Activated CD4-positive, alpha-beta T cell treated with anti-CD3 and anti-CD28 coated beads, Interleukin-2, Interleukin-6, amounts not matched to agents 100 ng/mL and 50 ng/mL, durations not matched to agents 16 hours and 8 hours (primary cell): ENCODE results near the gene TCTN2.

Experiments
- DNase-seq: peaks from one replicate; pipeline ENCODE4 v3.0.0-alpha.2; 2020

Gene TCTN2

GRCh38 chr12:123690191-123690840 is 19.4 kb downstream of the TCTN2 start:
- no peak for DNase-seq

GRCh38 chr12:123696207-123696606 is 25.3 kb downstream of the TCTN2 start:
- no peak for DNase-seq

GRCh38 chr12:123696646-123697045 is 25.7 kb downstream of the TCTN2 start:
- DNase-seq = no peak

- DNase-seq = no peak
Measured at GRCh38 chr12:123705935-123706334, 35.0 kb downstream of the TCTN2 start.

GRCh38 chr12:123707466-123707865 is 36.6 kb downstream of the TCTN2 start:
- no peak for DNase-seq

- DNase-seq = peak; percentile 16
Measured at GRCh38 chr12:123712780-123713319, 41.9 kb downstream of the TCTN2 start.

GRCh38 chr12:123713398-123713797 is 42.5 kb downstream of the TCTN2 start:
- DNase-seq = peak; percentile 42

GRCh38 chr12:123713823-123714585 is 43.1 kb downstream of the TCTN2 start:
- peak; percentile 53 for DNase-seq

GRCh38 chr12:123715195-123715594 is 44.3 kb downstream of the TCTN2 start:
- DNase-seq = peak; percentile 63

- no peak for DNase-seq
Measured at GRCh38 chr12:123717350-123717749, 46.4 kb downstream of the TCTN2 start.

- DNase-seq = peak; percentile 46
Measured at GRCh38 chr12:123720141-123720814, 49.4 kb downstream of the TCTN2 start.

- DNase-seq = no peak
Measured at GRCh38 chr12:123721245-123721644, 50.3 kb downstream of the TCTN2 start.

GRCh38 chr12:123723011-123723410 is 52.1 kb downstream of the TCTN2 start:
- DNase-seq = no peak

GRCh38 chr12:123723765-123724164 is 52.9 kb downstream of the TCTN2 start:
- DNase-seq = peak; percentile 69

- DNase-seq = peak; percentile 20
Measured at GRCh38 chr12:123726244-123726643, 55.3 kb downstream of the TCTN2 start.

GRCh38 chr12:123726962-123727361 is 56.0 kb downstream of the TCTN2 start:
- DNase-seq = no peak

GRCh38 chr12:123727878-123728277 is 57.0 kb downstream of the TCTN2 start:
- no peak for DNase-seq

GRCh38 chr12:123731596-123731995 is 60.7 kb downstream of the TCTN2 start:
- DNase-seq = no peak

GRCh38 chr12:123732251-123732650 is 61.3 kb downstream of the TCTN2 start:
- no peak for DNase-seq

GRCh38 chr12:123733229-123733628 is 62.3 kb downstream of the TCTN2 start:
- no peak for DNase-seq

- no peak for DNase-seq
Measured at GRCh38 chr12:123734268-123734667, 63.4 kb downstream of the TCTN2 start.

GRCh38 chr12:123741937-123742572 is 71.1 kb downstream of the TCTN2 start:
- DNase-seq = peak; percentile 27

- no peak for DNase-seq
Measured at GRCh38 chr12:123743002-123743401, 72.1 kb downstream of the TCTN2 start.
